GM23338 (cell line): ENCODE measurements around the gene JOSD2. TPM values are rescaled to one million over a fixed set of nuclear protein-coding genes. Genes with fewer than 3 reads are reported as not detected.

Experiments used
- ATAC-seq: fragments of 200-7000 bp; cut with Tn5 transposase; 3 replicates; pipeline ENCODE4 v1.9.1; 2020
- DNase-seq: peaks from one replicate; pipeline ENCODE4 v3.0.0-alpha.2; 2015; ENCODE audit warnings: low spot score
- H2AFZ ChIP-seq: fragments of 200-600 bp; sonication (generic); 2 replicates; pipeline ENCODE4 v1.8.0; 2016; ENCODE audit warnings: antibody characterized with exemption, mild to moderate bottlenecking, moderate library complexity
- H3F3A ChIP-seq: fragments of 200-600 bp; sonication (generic); replicated peaks from 2 replicates; pipeline ENCODE4 v1.8.0; 2017; ENCODE audit warnings: antibody characterized with exemption, mixed run types, low read depth
- H3K27ac ChIP-seq: fragments of 200-600 bp; sonication (generic); 2 replicates; pipeline ENCODE4 v1.6.1; 2016; ENCODE audit warnings: low read depth
- H3K27me3 ChIP-seq: fragments of 200-600 bp; sonication (generic); 2 replicates; pipeline ENCODE4 v1.8.0; 2016; ENCODE audit warnings: mild to moderate bottlenecking, mixed run types, moderate library complexity; ENCODE audit not compliant: insufficient read depth
- H3K36me3 ChIP-seq: fragments of 200-600 bp; sonication (generic); 2 replicates; pipeline ENCODE4 v1.8.0; 2016; ENCODE audit warnings: mild to moderate bottlenecking; ENCODE audit not compliant: insufficient read depth
- H3K4me1 ChIP-seq: fragments of 200-600 bp; sonication (generic); 2 replicates; pipeline ENCODE4 v1.8.0; 2016; ENCODE audit warnings: mild to moderate bottlenecking, moderate library complexity; ENCODE audit not compliant: insufficient read depth
- H3K4me2 ChIP-seq: fragments of 200-600 bp; sonication (generic); 2 replicates; pipeline ENCODE4 v1.7.1; 2017; ENCODE audit warnings: mixed run types
- H3K4me3 ChIP-seq: fragments of 200-600 bp; sonication (generic); 2 replicates; pipeline ENCODE4 v1.6.1; 2016; ENCODE audit warnings: mixed run types
- H3K79me2 ChIP-seq: fragments of 200-600 bp; sonication (generic); replicated peaks from 2 replicates; pipeline ENCODE4 v1.8.0; 2017; ENCODE audit warnings: mild to moderate bottlenecking; ENCODE audit not compliant: insufficient read depth
- H3K9me2 ChIP-seq: fragments of 200-600 bp; sonication (generic); 2 replicates; pipeline ENCODE4 v1.8.0; 2017; ENCODE audit not compliant: insufficient read depth
- H4K20me1 ChIP-seq: fragments of 200-600 bp; sonication (generic); replicated peaks from 2 replicates; pipeline ENCODE4 v1.8.0; 2017; ENCODE audit warnings: mild to moderate bottlenecking; ENCODE audit not compliant: insufficient read depth
- H3K27ac Mint-ChIP-seq: 2 replicates; pipeline ENCODE4 v1.8.0; 2020; ENCODE audit warnings: inconsistent platforms, mild to moderate bottlenecking, moderate library complexity, mixed read lengths
- H3K27me3 Mint-ChIP-seq: 3 replicates; pipeline ENCODE4 v1.8.0; 2022; ENCODE audit warnings: low read depth, mild to moderate bottlenecking, moderate library complexity, mixed read lengths, inconsistent platforms; ENCODE audit not compliant: insufficient read depth, poor library complexity
- H3K36me3 Mint-ChIP-seq: 3 replicates; pipeline ENCODE4 v1.8.0; 2021; ENCODE audit warnings: low read depth, mild to moderate bottlenecking, inconsistent platforms, moderate library complexity, mixed read lengths
- H3K4me1 Mint-ChIP-seq: 3 replicates; pipeline ENCODE4 v1.8.0; 2020; ENCODE audit warnings: mild to moderate bottlenecking, inconsistent platforms, mixed read lengths
- H3K4me3 Mint-ChIP-seq: 3 replicates; pipeline ENCODE4 v1.8.0; 2021; ENCODE audit warnings: moderate library complexity, mild to moderate bottlenecking, inconsistent platforms, mixed read lengths
- H3K9me3 Mint-ChIP-seq: 3 replicates; pipeline ENCODE4 v1.8.0; 2020; ENCODE audit warnings: moderate library complexity, mild to moderate bottlenecking, inconsistent platforms, mixed read lengths
- polyA plus RNA-seq: library from polyadenylated mRNA; unstranded; fragments of >200 nt; fragmentation: Nextera tagmentation; extraction: Ambion mirVana; gene quantifications from 2 replicates; pipeline ENCODE4 v1.2.1, GENCODE V29; 2016
- total RNA-seq: library from RNA; depleted of rRNA; stranded (reverse); fragments of >200 nt; shearing (Covaris generic); gene quantifications from 2 replicates; pipeline ENCODE4 v1.2.3, GENCODE V29; 2014
- TF ChIP-seq, protein P1 (sequence below): fragments of 250-450 bp; sonication (Bioruptor Pico); IDR thresholded peaks from 2 replicates; pipeline ENCODE4 v1.5.0; 2020; ENCODE audit warnings: mild to moderate bottlenecking, moderate library complexity
- TF ChIP-seq, protein P2 (sequence below), 2 experiments: fragments of 200-600 bp in 1 of 2; sonication (generic) in 1 of 2; conservative IDR thresholded peaks; 2 replicates each; pipeline versions ENCODE4 v1.5.1 to v1.6.1; 2016 to 2017; ENCODE audit warnings: antibody characterized with exemption in 2 of 2, low read depth in 2 of 2, mild to moderate bottlenecking in 2 of 2, moderate library complexity in 1 of 2

The JOSD2 gene
- total and polyA plus RNA-seq, 2 experiments from 2014 or later = 3.3 to 5.8 TPM

DNA sequence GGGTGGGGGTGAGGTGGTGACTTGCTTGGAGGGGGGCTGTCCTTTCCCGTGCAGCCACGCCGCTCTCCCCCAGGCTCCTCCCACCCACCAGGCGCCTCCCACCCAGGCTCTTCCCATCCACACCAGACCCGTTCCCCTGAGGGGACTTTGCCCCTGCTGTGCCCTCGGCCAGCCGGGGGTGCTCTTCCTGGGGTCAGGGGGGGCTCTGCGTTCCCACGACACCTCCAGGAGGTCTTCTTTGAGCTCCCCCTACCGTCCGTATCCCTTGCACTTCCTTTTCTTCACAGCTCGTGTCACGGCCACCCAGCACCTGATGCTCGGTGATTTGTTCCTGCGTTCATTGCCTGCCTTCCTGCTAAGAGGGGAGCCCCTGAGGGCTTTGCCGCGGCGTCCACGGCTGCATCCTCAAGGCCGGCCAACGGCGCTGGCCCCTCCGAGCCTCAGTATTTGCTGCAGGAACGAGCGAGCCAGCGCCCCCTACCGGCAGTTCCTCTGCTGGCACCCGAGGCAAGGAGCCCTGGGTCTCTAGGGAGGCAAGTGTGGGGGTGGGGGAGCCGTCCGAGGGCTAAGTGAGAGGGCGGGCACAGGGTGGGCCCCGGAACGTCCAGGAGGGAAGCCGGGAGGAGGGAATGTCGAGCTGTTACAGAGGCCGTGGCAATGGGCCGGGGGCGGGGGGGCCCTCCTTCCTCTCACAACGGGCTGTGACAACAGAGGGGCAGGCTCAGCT, 45.5 kb upstream of the JOSD2 start:
- H3K9me3 Mint-ChIP-seq = peaks cover 98% of the 10 kb centered on the region
- Histone ChIP-seq H3K79me2 (no peaks in the 10 kb centered on the region), H3K27ac (no peak overlapping the region), H2AFZ (peak overlapping the region; percentile 94), H4K20me1 (no peaks in the 10 kb centered on the region), H3K4me2 (peak overlapping the region; percentile 92), H3K9me2 (no peaks in the 10 kb centered on the region), H3K36me3 (no peaks in the 10 kb centered on the region), H3K4me1 (peaks cover 3% of the 10 kb centered on the region; the same call in 1 of the 2 replicates), H3F3A (no peaks in the 10 kb centered on the region), H3K27me3 (peaks cover 58% of the 10 kb centered on the region), H3K4me3 (peak overlapping the region; percentile 89)
- peaks cover 16% of the 10 kb centered on the region for H3K27me3 Mint-ChIP-seq
- H3K4me1 Mint-ChIP-seq = no peaks in the 10 kb centered on the region
- ATAC-seq = peak; percentile 36; the same call in 1 of the 3 replicates
- H3K27ac Mint-ChIP-seq = no peak overlapping the region
- H3K36me3 Mint-ChIP-seq = peaks cover 43% of the 10 kb centered on the region
- H3K4me3 Mint-ChIP-seq = 0 out of 3 replicates have a peak overlapping the region, but pooled peaks have one; percentile 34
- DNase-seq = peak; percentile 98
- TF ChIP-seq, protein P1, sequence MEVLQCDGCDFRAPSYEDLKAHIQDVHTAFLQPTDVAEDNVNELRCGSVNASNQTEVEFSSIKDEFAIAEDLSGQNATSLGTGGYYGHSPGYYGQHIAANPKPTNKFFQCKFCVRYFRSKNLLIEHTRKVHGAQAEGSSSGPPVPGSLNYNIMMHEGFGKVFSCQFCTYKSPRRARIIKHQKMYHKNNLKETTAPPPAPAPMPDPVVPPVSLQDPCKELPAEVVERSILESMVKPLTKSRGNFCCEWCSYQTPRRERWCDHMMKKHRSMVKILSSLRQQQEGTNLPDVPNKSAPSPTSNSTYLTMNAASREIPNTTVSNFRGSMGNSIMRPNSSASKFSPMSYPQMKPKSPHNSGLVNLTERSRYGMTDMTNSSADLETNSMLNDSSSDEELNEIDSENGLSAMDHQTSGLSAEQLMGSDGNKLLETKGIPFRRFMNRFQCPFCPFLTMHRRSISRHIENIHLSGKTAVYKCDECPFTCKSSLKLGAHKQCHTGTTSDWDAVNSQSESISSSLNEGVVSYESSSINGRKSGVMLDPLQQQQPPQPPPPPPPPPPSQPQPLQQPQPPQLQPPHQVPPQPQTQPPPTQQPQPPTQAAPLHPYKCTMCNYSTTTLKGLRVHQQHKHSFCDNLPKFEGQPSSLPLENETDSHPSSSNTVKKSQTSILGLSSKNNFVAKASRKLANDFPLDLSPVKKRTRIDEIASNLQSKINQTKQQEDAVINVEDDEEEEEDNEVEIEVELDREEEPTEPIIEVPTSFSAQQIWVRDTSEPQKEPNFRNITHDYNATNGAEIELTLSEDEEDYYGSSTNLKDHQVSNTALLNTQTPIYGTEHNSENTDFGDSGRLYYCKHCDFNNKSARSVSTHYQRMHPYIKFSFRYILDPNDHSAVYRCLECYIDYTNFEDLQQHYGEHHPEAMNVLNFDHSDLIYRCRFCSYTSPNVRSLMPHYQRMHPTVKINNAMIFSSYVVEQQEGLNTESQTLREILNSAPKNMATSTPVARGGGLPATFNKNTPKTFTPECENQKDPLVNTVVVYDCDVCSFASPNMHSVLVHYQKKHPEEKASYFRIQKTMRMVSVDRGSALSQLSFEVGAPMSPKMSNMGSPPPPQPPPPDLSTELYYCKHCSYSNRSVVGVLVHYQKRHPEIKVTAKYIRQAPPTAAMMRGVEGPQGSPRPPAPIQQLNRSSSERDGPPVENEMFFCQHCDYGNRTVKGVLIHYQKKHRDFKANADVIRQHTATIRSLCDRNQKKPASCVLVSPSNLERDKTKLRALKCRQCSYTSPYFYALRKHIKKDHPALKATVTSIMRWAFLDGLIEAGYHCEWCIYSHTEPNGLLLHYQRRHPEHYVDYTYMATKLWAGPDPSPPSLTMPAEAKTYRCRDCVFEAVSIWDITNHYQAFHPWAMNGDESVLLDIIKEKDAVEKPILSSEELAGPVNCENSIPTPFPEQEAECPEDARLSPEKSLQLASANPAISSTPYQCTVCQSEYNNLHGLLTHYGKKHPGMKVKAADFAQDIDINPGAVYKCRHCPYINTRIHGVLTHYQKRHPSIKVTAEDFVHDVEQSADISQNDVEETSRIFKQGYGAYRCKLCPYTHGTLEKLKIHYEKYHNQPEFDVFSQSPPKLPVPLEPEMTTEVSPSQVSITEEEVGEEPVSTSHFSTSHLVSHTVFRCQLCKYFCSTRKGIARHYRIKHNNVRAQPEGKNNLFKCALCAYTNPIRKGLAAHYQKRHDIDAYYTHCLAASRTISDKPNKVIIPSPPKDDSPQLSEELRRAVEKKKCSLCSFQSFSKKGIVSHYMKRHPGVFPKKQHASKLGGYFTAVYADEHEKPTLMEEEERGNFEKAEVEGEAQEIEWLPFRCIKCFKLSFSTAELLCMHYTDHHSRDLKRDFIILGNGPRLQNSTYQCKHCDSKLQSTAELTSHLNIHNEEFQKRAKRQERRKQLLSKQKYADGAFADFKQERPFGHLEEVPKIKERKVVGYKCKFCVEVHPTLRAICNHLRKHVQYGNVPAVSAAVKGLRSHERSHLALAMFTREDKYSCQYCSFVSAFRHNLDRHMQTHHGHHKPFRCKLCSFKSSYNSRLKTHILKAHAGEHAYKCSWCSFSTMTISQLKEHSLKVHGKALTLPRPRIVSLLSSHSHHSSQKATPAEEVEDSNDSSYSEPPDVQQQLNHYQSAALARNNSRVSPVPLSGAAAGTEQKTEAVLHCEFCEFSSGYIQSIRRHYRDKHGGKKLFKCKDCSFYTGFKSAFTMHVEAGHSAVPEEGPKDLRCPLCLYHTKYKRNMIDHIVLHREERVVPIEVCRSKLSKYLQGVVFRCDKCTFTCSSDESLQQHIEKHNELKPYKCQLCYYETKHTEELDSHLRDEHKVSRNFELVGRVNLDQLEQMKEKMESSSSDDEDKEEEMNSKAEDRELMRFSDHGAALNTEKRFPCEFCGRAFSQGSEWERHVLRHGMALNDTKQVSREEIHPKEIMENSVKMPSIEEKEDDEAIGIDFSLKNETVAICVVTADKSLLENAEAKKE (CRISPR knock-in tag) = no peak
- TF ChIP-seq, protein P2, sequence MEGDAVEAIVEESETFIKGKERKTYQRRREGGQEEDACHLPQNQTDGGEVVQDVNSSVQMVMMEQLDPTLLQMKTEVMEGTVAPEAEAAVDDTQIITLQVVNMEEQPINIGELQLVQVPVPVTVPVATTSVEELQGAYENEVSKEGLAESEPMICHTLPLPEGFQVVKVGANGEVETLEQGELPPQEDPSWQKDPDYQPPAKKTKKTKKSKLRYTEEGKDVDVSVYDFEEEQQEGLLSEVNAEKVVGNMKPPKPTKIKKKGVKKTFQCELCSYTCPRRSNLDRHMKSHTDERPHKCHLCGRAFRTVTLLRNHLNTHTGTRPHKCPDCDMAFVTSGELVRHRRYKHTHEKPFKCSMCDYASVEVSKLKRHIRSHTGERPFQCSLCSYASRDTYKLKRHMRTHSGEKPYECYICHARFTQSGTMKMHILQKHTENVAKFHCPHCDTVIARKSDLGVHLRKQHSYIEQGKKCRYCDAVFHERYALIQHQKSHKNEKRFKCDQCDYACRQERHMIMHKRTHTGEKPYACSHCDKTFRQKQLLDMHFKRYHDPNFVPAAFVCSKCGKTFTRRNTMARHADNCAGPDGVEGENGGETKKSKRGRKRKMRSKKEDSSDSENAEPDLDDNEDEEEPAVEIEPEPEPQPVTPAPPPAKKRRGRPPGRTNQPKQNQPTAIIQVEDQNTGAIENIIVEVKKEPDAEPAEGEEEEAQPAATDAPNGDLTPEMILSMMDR (conservative IDR thresholded peaks at IDR 0.05; ENCODE audit: low read depth in 2 of 2) = peak; percentile 85 to 98
